GM19452 (cell line): ENCODE results near the gene CACNA2D2.

ENCODE experiments used
- ATAC-seq: cut with Tn5 transposase; IDR thresholded peaks from one replicate; pipeline ENCODE4 v1.9.1; 2021; ENCODE audit not compliant: unreplicated experiment

CACNA2D2 gene

GRCh38 chr3:50502584-50503423 is 630 bp downstream of the CACNA2D2 start:
- ATAC-seq, result no peak

- ATAC-seq, result no peak
These were observed 1.2 kb downstream of the CACNA2D2 start for GRCh38 chr3:50502225-50502583.

GRCh38 chr3:50495609-50496423 is 7.6 kb downstream of the CACNA2D2 start:
- no peak for ATAC-seq

- no peak for ATAC-seq
These were observed 9.3 kb downstream of the CACNA2D2 start for GRCh38 chr3:50494126-50494525.

- ATAC-seq, result no peak
These were observed 9.8 kb downstream of the CACNA2D2 start for GRCh38 chr3:50493623-50494022.

GRCh38 chr3:50493086-50493485 is 10.3 kb downstream of the CACNA2D2 start:
- no peak for ATAC-seq

GRCh38 chr3:50491023-50491422 is 12.4 kb downstream of the CACNA2D2 start:
- no peak for ATAC-seq

GRCh38 chr3:50490424-50490823 is 13.0 kb downstream of the CACNA2D2 start:
- no peak for ATAC-seq

- no peak for ATAC-seq
These were observed 16.3 kb downstream of the CACNA2D2 start for GRCh38 chr3:50487181-50487580.

- ATAC-seq, result no peak
These were observed 17.1 kb downstream of the CACNA2D2 start for GRCh38 chr3:50486219-50486888.

- no peak for ATAC-seq
These were observed 18.7 kb downstream of the CACNA2D2 start for GRCh38 chr3:50484722-50485121.

GRCh38 chr3:50483374-50483773 is 20.1 kb downstream of the CACNA2D2 start:
- no peak for ATAC-seq

GRCh38 chr3:50481992-50482391 is 21.4 kb downstream of the CACNA2D2 start:
- ATAC-seq, result no peak

- ATAC-seq, result no peak
These were observed 23.0 kb downstream of the CACNA2D2 start for GRCh38 chr3:50480471-50480870.

- ATAC-seq, result no peak
These were observed 23.9 kb downstream of the CACNA2D2 start for GRCh38 chr3:50479523-50479922.

GRCh38 chr3:50478671-50479260 is 24.7 kb downstream of the CACNA2D2 start:
- no peak for ATAC-seq

- no peak for ATAC-seq
These were observed 25.4 kb downstream of the CACNA2D2 start for GRCh38 chr3:50478051-50478450.

- no peak for ATAC-seq
These were observed 28.1 kb downstream of the CACNA2D2 start for GRCh38 chr3:50475348-50475747.

- ATAC-seq, result no peak
These were observed 28.7 kb downstream of the CACNA2D2 start for GRCh38 chr3:50474717-50475116.

GRCh38 chr3:50473768-50474167 is 29.7 kb downstream of the CACNA2D2 start:
- ATAC-seq, result no peak

- no peak for ATAC-seq
These were observed 30.5 kb downstream of the CACNA2D2 start for GRCh38 chr3:50472958-50473357.
